Activated CD4-positive, alpha-beta memory T cell treated with anti-CD3 and anti-CD28 coated beads, Interleukin-2, amount 10 ng/mL, durations not matched to agents 7 days and 5 days (primary cell): ENCODE results near the gene TRIM26. TPM values are rescaled to one million over a fixed set of nuclear protein-coding genes. Genes with fewer than 3 reads are reported as not detected.
A peak's percentile ranks its signal among the peaks of the same experiment; 100 is the strongest.

Experiments
- CTCF ChIA-PET: fragments of 350-600 bp; sonication (Branson Sonifier 250); formaldehyde crosslinking; loops from one replicate; lab custom pipeline; 2021; ENCODE audit warnings: antibody characterized with exemption, inconsistent platforms; lab: Charles Lee
- POLR2A ChIA-PET: fragments of 350-600 bp; sonication (Branson Sonifier 250); formaldehyde crosslinking; loops from one replicate; lab custom pipeline; 2021; ENCODE audit warnings: antibody characterized with exemption; lab: Charles Lee
- DNase-seq: peaks from one replicate; pipeline ENCODE4 v3.0.0-alpha.2; 2020
- H3K27ac Mint-ChIP-seq: one replicate; pipeline ENCODE4 v1.8.0; 2021; ENCODE audit warnings: mild to moderate bottlenecking, mixed read lengths
- H3K27me3 Mint-ChIP-seq: one replicate; pipeline ENCODE4 v1.8.0; 2021; ENCODE audit warnings: mixed read lengths
- H3K36me3 Mint-ChIP-seq: one replicate; pipeline ENCODE4 v1.8.0; 2021; ENCODE audit warnings: low read depth, mixed read lengths
- H3K4me1 Mint-ChIP-seq: one replicate; pipeline ENCODE4 v1.8.0; 2021; ENCODE audit warnings: mixed read lengths
- H3K4me3 Mint-ChIP-seq: one replicate; pipeline ENCODE4 v1.8.0; 2021; ENCODE audit warnings: mild to moderate bottlenecking, mixed read lengths
- H3K9me3 Mint-ChIP-seq: one replicate; pipeline ENCODE4 v1.8.0; 2021; ENCODE audit warnings: mixed read lengths
- total RNA-seq, 2 experiments: library from RNA; stranded (reverse); gene quantifications; one replicate each; pipeline ENCODE4 v1.2.3, GENCODE V29; 2021

The TRIM26 gene
- total RNA-seq, 2 experiments from 2014 or later = 91.1 to 91.5 TPM

GRCh38 chr6:30163918-30164654 is 49.1 kb downstream of the TRIM26 start:
- H3K4me1 Mint-ChIP-seq = peaks cover 47% of the 10 kb centered on the region
- no peaks in the 10 kb centered on the region for H3K36me3 Mint-ChIP-seq
- H3K4me3 Mint-ChIP-seq = no peak overlapping the region
- no peak for DNase-seq
- H3K9me3 Mint-ChIP-seq = no peaks in the 10 kb centered on the region
- peaks cover 19% of the 10 kb centered on the region for H3K27me3 Mint-ChIP-seq
- H3K27ac Mint-ChIP-seq = no peak overlapping the region
- CTCF ChIA-PET = interaction anchor here (1.4 kb wide), 1 partner anchor 62 kb away, joined by 3 read pairs; no protein-coding TSS in a partner anchor
- POLR2A ChIA-PET = no interaction called here

GRCh38 chr6:30163090-30163917 is 49.9 kb downstream of the TRIM26 start, which contains the start of gene TRIM15:
Gene TRIM15 (plus strand): TSS chr6:30163546. CDS start chr6:30163685, 139 bp downstream.
- peaks cover 51% of the 10 kb centered on the region for H3K4me1 Mint-ChIP-seq
- ChIA-PET CTCF (interaction anchor here (1.4 kb wide), 1 partner anchor 61 kb away, joined by 3 read pairs; no protein-coding TSS in a partner anchor), POLR2A (no interaction called here)
- H3K4me3 Mint-ChIP-seq = no peak within 1 kb of the TSS
- H3K27ac Mint-ChIP-seq = no peak within 1 kb of the TSS
- H3K27me3 Mint-ChIP-seq = peaks cover 17% of the 10 kb centered on the region
- no peaks in the 10 kb centered on the region for H3K9me3 Mint-ChIP-seq
- peak; percentile 40 for DNase-seq
- H3K36me3 Mint-ChIP-seq = no peaks in the 10 kb centered on the region

DNA sequence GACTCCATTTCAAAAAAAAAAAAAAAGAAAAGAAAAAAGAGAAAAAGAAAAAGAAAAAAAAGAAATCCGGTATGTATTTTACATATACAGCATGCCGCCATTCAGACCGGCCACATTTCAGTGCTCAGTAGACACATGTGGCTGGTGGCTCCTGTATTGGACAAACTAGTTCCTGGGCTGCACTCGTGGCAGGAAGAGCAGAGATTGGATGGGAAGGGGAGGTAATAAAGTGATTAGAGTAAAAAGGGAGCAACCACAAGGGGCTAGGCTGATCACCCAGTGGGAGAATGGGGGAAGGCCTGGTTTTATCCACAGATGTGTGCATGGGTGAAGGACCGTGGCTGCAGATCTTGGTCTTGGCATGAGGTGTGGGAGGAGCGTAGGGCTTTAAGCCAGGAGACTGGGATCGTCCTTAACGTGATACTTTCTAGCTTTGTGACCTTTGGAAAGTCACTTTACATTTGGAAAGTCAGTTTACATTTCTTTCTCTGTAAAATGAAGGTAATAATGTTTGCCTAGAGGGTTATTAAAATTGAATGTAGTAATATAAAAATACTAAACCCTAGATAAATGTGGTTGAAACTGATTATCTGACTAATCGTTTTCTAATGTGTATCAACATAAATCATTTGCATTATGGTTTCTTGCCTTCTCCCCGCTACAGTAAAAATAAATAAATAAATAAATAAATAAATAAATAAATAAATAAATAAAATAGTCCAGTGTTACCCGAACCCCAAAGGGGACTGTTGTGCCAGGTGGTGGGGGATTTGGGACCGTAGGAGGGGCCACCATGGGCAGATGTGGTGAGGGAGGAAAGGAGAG is 50.7 kb downstream of the TRIM26 start:
- Mint-ChIP-seq H3K4me3 (no peak overlapping the region), H3K27me3 (peaks cover 19% of the 10 kb centered on the region), H3K36me3 (no peaks in the 10 kb centered on the region), H3K9me3 (no peaks in the 10 kb centered on the region), H3K27ac (no peak overlapping the region), H3K4me1 (peaks cover 50% of the 10 kb centered on the region)
- POLR2A ChIA-PET = no interaction called here
- no peak for DNase-seq
- CTCF ChIA-PET = interaction anchor here (1.4 kb wide), 1 partner anchor 61 kb away, joined by 3 read pairs; no protein-coding TSS in a partner anchor

- peaks cover 23% of the 10 kb centered on the region for H3K27me3 Mint-ChIP-seq
- POLR2A ChIA-PET = no interaction called here
- no peaks in the 10 kb centered on the region for H3K36me3 Mint-ChIP-seq
- CTCF ChIA-PET = no interaction called here
- H3K4me1 Mint-ChIP-seq = peaks cover 41% of the 10 kb centered on the region
- no peak for DNase-seq
- H3K27ac Mint-ChIP-seq = no peak within 1 kb of the TSS
- H3K4me3 Mint-ChIP-seq = no peak within 1 kb of the TSS
- H3K9me3 Mint-ChIP-seq = no peaks in the 10 kb centered on the region
Measured at GRCh38 chr6:30160785-30161531, 52.2 kb downstream of the TRIM26 start, which contains the start of gene TRIM10. Gene TRIM10 (minus strand): TSS chr6:30161211. CDS start chr6:30160858, 353 bp downstream.

DNA sequence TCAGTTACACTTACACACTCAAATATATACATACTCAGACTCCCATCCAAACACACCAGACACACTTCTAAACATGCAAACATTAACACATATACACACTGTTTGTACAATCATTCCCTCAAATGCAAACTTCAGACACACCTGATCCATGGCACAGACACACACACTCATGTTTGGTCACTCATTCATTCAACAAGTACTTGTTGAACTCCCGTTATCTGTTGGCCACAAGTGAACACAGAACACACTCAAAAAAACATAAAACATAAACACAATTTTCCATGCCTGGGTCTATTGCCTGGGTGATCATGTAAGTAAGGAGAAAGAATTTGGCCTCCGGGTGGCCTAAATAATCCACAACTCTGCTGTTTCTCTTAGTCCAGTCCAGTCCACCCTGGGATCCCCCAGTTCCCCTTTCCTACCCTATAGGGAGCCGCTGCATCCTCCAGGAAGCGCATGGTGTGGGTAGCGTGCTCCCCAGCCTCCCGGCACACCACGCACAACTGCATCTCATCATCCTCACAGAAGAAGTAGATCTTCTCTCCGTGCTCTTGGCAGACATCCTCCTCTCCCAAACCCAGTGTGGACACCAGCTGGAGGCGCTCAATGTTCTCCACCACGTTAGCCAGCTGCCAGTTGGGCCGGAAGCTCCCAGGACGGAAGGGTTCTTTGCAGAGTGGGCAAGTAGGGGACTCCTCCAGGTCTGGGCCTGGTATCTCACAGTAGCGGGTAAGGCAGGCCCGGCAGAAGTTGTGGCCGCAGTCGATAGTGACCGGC is 53.0 kb downstream of the TRIM26 start:
- no peak for DNase-seq
- peaks cover 38% of the 10 kb centered on the region for H3K4me1 Mint-ChIP-seq
- CTCF ChIA-PET = no interaction called here
- peaks cover 26% of the 10 kb centered on the region for H3K27me3 Mint-ChIP-seq
- POLR2A ChIA-PET = no interaction called here
- H3K4me3 Mint-ChIP-seq = no peak overlapping the region
- no peaks in the 10 kb centered on the region for H3K9me3 Mint-ChIP-seq
- H3K36me3 Mint-ChIP-seq = no peaks in the 10 kb centered on the region
- H3K27ac Mint-ChIP-seq = no peak overlapping the region

DNA sequence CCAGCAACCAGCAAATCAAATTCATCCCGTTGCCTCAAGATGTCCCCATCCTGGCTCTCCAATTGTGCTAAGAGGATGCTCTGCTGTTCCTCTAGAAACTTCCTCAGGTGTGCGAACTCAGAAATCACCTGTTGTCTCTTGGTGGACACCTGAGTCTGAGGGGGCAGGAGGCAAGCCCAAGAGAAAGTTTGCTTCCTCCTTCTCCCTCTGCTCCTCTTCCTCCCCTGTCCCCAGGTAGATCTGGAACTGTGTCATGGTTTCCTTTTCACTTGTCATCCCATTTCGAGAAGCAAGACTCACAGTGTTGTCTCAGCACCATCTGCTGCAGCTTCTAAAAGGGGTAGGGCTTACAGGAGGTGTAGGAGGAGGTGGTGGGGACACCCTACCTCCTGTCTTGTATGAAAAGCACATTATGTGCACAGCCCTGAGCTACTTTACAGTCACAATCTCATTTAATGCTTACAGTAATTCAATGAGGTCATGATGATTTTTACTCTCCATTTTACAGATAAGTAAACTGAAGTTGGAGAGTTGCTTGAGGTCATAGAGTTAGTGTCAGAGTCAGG is 54.6 kb downstream of the TRIM26 start:
- Mint-ChIP-seq H3K9me3 (no peaks in the 10 kb centered on the region), H3K4me3 (no peak overlapping the region), H3K27ac (no peak overlapping the region), H3K4me1 (peaks cover 25% of the 10 kb centered on the region), H3K27me3 (peaks cover 33% of the 10 kb centered on the region), H3K36me3 (no peaks in the 10 kb centered on the region)
- ChIA-PET POLR2A (no interaction called here), CTCF (interaction anchor here (1.5 kb wide), 1 partner anchor 28 kb away, joined by 9 read pairs; no protein-coding TSS in a partner anchor)
- DNase-seq = no peak

- peaks cover 39% of the 10 kb centered on the region for H3K27me3 Mint-ChIP-seq
- ChIA-PET CTCF (interaction anchor here (1.5 kb wide), 1 partner anchor 27 kb away, joined by 9 read pairs; no protein-coding TSS in a partner anchor), POLR2A (no interaction called here)
- H3K27ac Mint-ChIP-seq = no peak overlapping the region
- no peak for DNase-seq
- no peak overlapping the region for H3K4me3 Mint-ChIP-seq
- no peaks in the 10 kb centered on the region for H3K9me3 Mint-ChIP-seq
- peaks cover 20% of the 10 kb centered on the region for H3K4me1 Mint-ChIP-seq
- H3K36me3 Mint-ChIP-seq = no peaks in the 10 kb centered on the region
Measured at GRCh38 chr6:30157999-30158398, 55.2 kb downstream of the TRIM26 start.

DNA sequence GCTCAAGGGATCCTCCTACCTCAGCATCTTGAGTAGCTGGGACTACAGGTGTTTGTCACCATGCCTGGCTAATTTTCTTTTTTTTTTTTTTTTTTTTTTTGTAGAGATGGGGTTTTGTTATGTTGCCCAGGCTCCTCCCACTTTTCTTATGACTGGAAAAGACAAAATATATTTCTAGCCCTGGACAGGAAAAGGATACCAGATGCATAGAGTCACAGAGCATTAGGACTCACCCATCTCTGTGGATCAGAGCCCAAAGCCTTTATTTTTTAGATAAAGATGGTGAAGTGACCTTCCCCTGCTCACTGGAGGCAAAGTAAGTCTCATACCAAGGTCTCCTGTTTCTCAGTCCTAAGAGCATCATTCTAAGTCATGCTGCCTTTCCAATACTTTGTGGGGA is 55.6 kb downstream of the TRIM26 start:
- POLR2A ChIA-PET = no interaction called here

DNA sequence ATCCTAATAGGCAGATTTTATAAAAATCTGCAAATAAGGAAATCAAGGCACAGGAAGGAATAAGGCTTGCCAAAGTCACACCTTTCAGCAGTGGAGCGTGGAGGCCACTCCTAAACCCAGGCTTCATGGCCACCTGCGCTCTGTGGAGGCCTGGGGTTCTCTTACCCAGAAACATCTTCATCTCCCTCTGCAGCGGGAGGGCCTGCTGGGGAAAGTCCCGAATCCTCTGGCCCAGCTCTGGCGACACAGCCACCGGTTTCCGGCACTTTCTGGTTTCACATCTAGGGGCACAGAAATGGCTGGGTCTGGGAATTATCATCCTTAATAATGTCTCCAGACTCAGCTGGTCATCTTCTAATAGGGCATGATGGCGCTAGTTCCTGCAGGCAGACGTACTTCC is 56.4 kb downstream of the TRIM26 start:
- Mint-ChIP-seq H3K4me1 (peaks cover 12% of the 10 kb centered on the region), H3K27me3 (peaks cover 46% of the 10 kb centered on the region), H3K9me3 (no peaks in the 10 kb centered on the region), H3K27ac (no peak overlapping the region), H3K4me3 (no peak overlapping the region), H3K36me3 (no peaks in the 10 kb centered on the region)
- ChIA-PET POLR2A (no interaction called here), CTCF (interaction anchor here (1.5 kb wide), 1 partner anchor 26 kb away, joined by 9 read pairs; no protein-coding TSS in a partner anchor)
- DNase-seq = no peak

More for the DNA sequence above, 55.6 kb downstream of the TRIM26 start:
- H3K4me3 Mint-ChIP-seq = no peak overlapping the region
- peaks cover 43% of the 10 kb centered on the region for H3K27me3 Mint-ChIP-seq
- H3K36me3 Mint-ChIP-seq = no peaks in the 10 kb centered on the region
- no peak overlapping the region for H3K27ac Mint-ChIP-seq
- H3K4me1 Mint-ChIP-seq = peaks cover 16% of the 10 kb centered on the region
- CTCF ChIA-PET = interaction anchor here (1.5 kb wide), 1 partner anchor 27 kb away, joined by 9 read pairs; no protein-coding TSS in a partner anchor
- DNase-seq = no peak
- no peaks in the 10 kb centered on the region for H3K9me3 Mint-ChIP-seq

GRCh38 chr6:30156262-30156599 is 57.0 kb downstream of the TRIM26 start:
- ChIA-PET CTCF (no interaction called here), POLR2A (no interaction called here)
- Mint-ChIP-seq H3K4me3 (no peak overlapping the region), H3K27me3 (peaks cover 50% of the 10 kb centered on the region), H3K9me3 (no peaks in the 10 kb centered on the region), H3K36me3 (no peaks in the 10 kb centered on the region), H3K4me1 (peaks cover 16% of the 10 kb centered on the region), H3K27ac (no peak overlapping the region)
- DNase-seq = no peak

GRCh38 chr6:30155520-30156261 is 57.5 kb downstream of the TRIM26 start:
- no peak overlapping the region for H3K4me3 Mint-ChIP-seq
- DNase-seq = no peak
- ChIA-PET POLR2A (no interaction called here), CTCF (no interaction called here)
- H3K36me3 Mint-ChIP-seq = no peaks in the 10 kb centered on the region
- peaks cover 16% of the 10 kb centered on the region for H3K4me1 Mint-ChIP-seq
- H3K27ac Mint-ChIP-seq = no peak overlapping the region
- no peaks in the 10 kb centered on the region for H3K9me3 Mint-ChIP-seq
- H3K27me3 Mint-ChIP-seq = peaks cover 54% of the 10 kb centered on the region
